GM19239 (cell line): Measurements from ENCODE around the gene FGF14.

ENCODE experiments used
- DNase-seq: peaks from one replicate; pipeline ENCODE4 v3.0.0; 2011; ENCODE audit warnings: low spot score; ENCODE audit not compliant: insufficient read length
- FAIRE-seq: peaks from 2 replicates; lab custom pipeline; 2011; peaks lifted over from hg19 to GRCh38; lab: Jason Lieb, UNC

Gene FGF14

GRCh38 chr13:102373221-102373620, 28.6 kb downstream of the FGF14 start:
- no peak for FAIRE-seq
- no peak for DNase-seq

DNA sequence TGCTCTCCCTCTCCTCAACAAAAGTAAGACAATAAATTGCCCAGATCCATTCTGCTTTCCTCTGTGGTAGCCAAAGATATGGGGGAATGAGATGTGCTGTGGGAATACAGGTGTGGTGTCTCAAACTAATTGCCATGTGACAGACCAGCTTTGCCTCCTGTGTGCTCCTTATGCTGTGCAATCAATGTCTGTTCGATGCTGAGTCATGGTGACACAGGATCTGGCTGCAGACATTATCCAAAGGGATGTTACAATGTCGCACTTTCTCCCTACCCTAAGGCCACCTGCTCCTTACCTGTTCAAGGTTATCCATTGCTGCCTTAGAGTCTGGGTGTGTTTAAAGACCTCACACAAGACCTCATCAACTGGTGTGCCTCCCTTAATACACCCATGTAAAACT, 32.5 kb downstream of the FGF14 start:
- FAIRE-seq: no peak
- no peak for DNase-seq

DNA sequence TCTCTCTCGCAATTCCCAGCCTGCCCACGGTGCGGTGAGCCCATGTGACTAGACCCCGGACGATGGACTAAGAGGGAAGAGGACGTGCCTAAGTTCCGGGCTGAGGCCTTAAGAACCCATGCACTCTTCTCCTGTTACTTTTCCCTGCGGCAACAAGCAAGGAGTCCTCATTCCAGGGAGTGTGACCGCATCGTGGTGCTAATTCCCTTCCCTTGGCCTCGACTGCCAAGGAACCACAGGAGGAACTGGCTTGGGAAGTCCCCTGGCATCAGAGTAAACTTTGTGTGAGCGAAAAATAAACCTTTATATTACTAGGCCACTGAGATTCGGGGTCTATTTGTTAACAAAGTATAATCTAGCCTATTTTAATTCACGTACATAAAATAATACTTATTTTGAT, 34.0 kb downstream of the FGF14 start:
- FAIRE-seq (no peak), DNase-seq (no peak)

DNA sequence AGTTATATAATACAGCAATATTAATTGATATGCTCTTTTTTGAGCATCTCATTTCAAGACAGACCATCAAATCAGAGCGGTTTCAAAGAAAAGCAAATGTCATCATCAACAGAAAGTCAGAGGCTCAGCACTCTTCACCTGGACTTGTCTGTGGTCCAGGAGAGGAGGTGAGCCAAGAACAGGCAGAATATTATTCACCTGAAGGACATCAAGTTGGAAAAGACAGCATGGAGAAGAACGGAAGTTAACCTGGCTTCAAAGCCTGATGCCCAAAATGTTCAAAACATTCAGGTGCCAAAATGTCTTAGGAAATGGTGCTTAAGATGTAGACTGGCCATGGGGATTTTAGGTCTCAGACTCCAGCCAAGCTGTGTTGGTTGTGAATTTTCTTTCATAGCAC, 40.7 kb downstream of the FGF14 start:
- no peak for DNase-seq
- FAIRE-seq: no peak

DNA sequence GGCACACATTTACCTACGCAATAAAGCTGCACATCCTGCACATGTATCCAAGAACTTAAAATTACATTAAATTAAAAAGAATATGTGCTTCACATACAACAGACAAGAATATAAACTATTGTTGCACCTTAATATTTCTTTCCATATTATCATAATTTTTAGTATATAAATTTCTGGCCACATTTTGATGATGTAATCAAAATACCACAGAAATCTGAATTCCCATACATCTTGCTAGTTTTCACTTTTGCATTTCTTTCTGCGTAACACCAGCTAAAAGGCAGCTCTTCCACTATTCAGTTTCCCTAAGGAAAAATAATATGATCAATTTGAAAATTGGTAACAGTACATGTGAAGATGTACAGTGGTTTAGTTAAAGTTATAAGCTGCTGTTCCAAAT, 42.6 kb downstream of the FGF14 start:
- FAIRE-seq: no peak
- DNase-seq: no peak

DNA sequence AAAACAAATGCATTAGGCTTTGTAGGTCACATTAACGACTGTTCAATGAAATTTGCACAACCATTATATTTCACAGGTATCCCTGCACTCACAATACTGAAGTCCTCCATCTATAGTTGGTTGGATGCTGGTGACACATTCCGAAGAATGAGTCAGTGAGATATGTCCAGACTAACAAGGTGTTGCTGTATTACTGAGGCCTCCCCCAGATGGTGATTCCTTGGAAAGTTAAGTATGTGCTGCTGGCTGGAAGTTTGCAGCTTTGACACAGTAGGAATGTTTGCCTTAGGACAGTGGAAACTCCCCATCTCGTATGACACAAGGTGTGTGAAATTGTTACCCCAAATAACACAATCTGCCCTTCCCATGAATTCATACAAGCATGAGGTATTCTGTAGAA, 46.6 kb downstream of the FGF14 start:
- FAIRE-seq: no peak

GRCh38 chr13:102354011-102354410, 47.8 kb downstream of the FGF14 start:
- FAIRE-seq: no peak
- no peak for DNase-seq

More for the DNA sequence above, 46.6 kb downstream of the FGF14 start:
- DNase-seq: no peak

GRCh38 chr13:102351521-102351920, 50.3 kb downstream of the FGF14 start:
- FAIRE-seq: no peak
- DNase-seq: no peak

DNA sequence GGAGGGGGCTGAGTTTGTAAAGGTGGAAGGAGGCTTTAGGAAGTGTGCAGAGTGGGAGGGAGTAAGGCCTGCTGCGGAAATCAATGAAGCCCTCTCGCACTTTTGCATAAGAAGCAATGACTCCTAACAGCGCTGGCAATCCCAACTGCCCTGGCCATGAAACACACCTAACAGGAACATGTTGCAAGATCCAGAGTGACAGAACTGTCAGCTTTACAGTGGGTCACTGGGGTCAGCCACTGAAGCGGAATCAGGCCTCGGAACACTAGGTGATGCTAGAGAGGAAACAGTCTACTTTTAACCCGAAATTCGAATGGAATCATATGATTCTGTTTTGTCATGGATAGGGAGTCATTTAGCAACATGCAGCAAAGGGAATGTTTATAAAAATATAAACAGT, 54.4 kb downstream of the FGF14 start:
- no peak for FAIRE-seq

DNA sequence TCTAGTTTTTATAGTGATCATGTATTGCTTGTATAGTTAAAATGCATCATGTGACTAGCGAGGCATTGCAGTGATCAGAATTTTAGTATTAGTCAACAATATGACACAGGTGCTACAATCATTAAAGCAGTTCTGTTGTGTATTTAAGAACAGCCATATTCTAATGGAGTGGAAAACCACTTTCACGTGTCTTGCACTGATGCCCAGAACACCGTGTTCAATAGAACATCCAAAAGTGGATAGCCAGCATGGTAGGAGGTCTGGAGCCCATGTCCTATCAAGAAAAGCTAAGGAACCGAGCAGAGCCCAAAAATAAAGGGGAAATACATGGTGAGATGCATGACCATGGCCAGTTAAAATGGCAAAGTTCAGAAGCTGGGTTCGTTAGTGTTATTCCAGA, 55.1 kb downstream of the FGF14 start:
- FAIRE-seq (no peak), DNase-seq (no peak)

More for the DNA sequence above, 54.4 kb downstream of the FGF14 start:
- no peak for DNase-seq

- FAIRE-seq (no peak), DNase-seq (no peak)
These were observed 57.4 kb downstream of the FGF14 start for GRCh38 chr13:102344410-102344809.

- DNase-seq (no peak), FAIRE-seq (no peak)
These were observed 68.3 kb downstream of the FGF14 start for GRCh38 chr13:102333320-102334198.

- DNase-seq: no peak
- FAIRE-seq: no peak
These were observed 72.9 kb downstream of the FGF14 start for GRCh38 chr13:102328909-102329308.

DNA sequence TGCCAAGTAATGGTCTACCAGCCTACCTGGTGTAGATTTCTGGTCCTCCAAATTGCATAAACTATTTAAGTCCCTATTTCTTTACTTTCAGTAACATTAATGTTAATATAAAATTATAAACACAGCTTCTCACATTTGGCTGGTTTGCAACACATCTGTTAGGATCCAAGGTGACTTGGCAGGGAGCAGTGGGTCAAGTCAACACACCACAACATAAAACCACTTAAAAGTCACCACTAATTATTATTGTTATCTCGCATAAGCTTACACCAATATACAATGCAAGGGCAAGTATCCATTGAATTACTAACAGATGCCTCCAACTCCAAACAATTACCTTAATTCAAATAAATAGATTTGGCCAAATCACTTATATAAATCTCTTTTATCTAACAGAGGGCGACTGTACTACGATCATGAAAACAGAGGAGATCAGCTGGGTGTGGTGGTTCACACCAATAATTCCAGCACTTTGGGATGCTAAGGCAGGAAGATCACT, 74.7 kb downstream of the FGF14 start:
- DNase-seq: no peak
- no peak for FAIRE-seq

GRCh38 chr13:102326381-102327118, 75.3 kb downstream of the FGF14 start:
- DNase-seq: no peak
- FAIRE-seq: no peak

- DNase-seq: no peak
- FAIRE-seq: no peak
These were observed 76.5 kb downstream of the FGF14 start for GRCh38 chr13:102325321-102325720.

GRCh38 chr13:102323505-102323904, 78.3 kb downstream of the FGF14 start:
- FAIRE-seq (no peak), DNase-seq (no peak)

DNA sequence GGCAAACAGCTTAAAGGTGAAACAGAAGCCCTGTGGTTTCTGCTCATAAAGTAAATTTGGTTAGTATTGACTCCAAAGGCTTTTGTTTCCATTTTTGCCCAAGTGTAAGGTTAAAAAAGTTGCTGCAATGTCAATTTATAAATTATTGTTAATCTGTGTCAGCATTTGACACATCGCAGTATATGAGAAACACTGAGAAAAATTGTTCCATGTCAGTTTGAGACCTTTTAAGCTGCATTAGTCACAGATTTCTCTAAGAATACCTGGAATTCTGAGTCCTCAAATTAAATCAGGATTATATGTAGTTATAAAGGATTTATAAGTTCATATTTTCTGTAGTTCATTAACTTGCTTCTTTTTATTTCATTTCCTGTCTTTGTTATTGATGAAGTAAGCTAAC, 78.8 kb downstream of the FGF14 start:
- DNase-seq: no peak
- FAIRE-seq: no peak

DNA sequence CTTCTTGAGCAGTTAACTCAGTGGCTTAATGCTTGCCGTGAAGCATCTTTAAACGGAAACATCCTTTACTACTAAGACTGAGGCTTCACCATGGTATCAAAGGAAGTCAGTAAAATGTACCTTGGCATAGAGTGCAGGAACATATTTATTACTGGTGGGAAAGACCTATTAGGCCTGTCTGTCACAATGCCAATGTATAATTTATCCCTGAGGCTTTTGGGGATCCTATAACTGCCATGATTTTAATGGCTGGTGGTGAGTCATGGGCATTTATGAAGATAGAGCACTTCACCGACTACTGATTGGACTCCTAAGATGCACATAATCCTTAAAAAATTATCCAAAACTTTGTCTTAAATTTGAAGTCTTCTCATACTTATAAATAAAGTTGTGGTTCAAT, 79.6 kb downstream of the FGF14 start:
- DNase-seq (no peak), FAIRE-seq (no peak)

- no peak for DNase-seq
- no peak for FAIRE-seq
These were observed 83.6 kb downstream of the FGF14 start for GRCh38 chr13:102318233-102318632.

- DNase-seq (no peak), FAIRE-seq (no peak)
These were observed 84.3 kb downstream of the FGF14 start for GRCh38 chr13:102317593-102317992.
